Measurements from ENCODE around the gene ASB3. TPM values are rescaled to one million over a fixed set of nuclear protein-coding genes. Genes with fewer than 3 reads are reported as not detected.

Gene ASB3
- total and polyA plus RNA-seq, 9 of the 15 experiments (the other 6 are each of a cell fraction or from before 2014, with no cell fraction given): 13.6 to 35.3 (median 18.7) TPM

GRCh38 chr2:53767405-53768241 is 19.1 kb downstream of the ASB3 start, which contains the start of gene CHAC2 (continued):
- TF ChIP-seq ATF2 (CRISPR knock-in tag; IDR thresholded peaks at IDR 0.05): no peak
- TF ChIP-seq MCM2 (IDR thresholded peaks at IDR 0.05; ENCODE audit: low read depth): no peak
- TF ChIP-seq THRB (CRISPR knock-in tag; conservative IDR thresholded peaks at IDR 0.05): no peak; the same call in 1 of the 2 replicates
- 0 out of 2 replicates have a peak, but pooled peaks have one; percentile 35 for TF ChIP-seq NR2C2 (CRISPR knock-in tag; IDR thresholded peaks at IDR 0.05)
- peak; percentile 91 for TF ChIP-seq NR2C2 (tag; IDR thresholded peaks at IDR 0.05)
- TF ChIP-seq MNT (conservative IDR thresholded peaks at IDR 0.05): peak in 1 of 2 experiments; percentile 40; a peak in 2 of 4 replicates
- TF ChIP-seq PKNOX1 (IDR thresholded peaks at IDR 0.05): peak; percentile 37; the same call in 1 of the 2 replicates
- TF ChIP-seq SMAD2 (IDR thresholded peaks at IDR 0.05; ENCODE audit: low read depth, low read length): no peak
- no peak for TF ChIP-seq SMAD3 (CRISPR knock-in tag; conservative IDR thresholded peaks at IDR 0.05)
- TF ChIP-seq SNRNP70 (optimal IDR thresholded peaks at IDR 0.05; ENCODE audit: low read depth, low read length): no peak
- TF ChIP-seq ZNF174 (CRISPR knock-in tag; IDR thresholded peaks at IDR 0.05): no peak
- no peak for TF ChIP-seq SP2 (IDR thresholded peaks at IDR 0.05; ENCODE audit: extremely low read depth, low read depth, low read length, poor library complexity, severe bottlenecking)
- TF ChIP-seq THRA (IDR thresholded peaks at IDR 0.05): no peak
- TF ChIP-seq ZNF274 (IDR thresholded peaks at IDR 0.05; ENCODE audit: borderline replicate concordance, low read depth, low read length): no peak
- TF ChIP-seq TEAD2 (tag; IDR thresholded peaks at IDR 0.05): no peak
- no peak for TF ChIP-seq KLF10 (CRISPR knock-in tag; IDR thresholded peaks at IDR 0.05)
- no peak for TF ChIP-seq ZNF316 (IDR thresholded peaks at IDR 0.05)
- peak; percentile 84; the same call in 1 of the 2 replicates for TF ChIP-seq CREB3L1 (IDR thresholded peaks at IDR 0.05; ENCODE audit: borderline replicate concordance, low read depth)
- TF ChIP-seq HNRNPK (IDR thresholded peaks at IDR 0.05; ENCODE audit: low read depth, low read length, poor library complexity, severe bottlenecking): no peak
